HEK293T (cell line): ENCODE data around the gene CDK5RAP2.

Source experiments
- ARNT ChIP-seq: fragments of 450-650 bp; IDR thresholded peaks from 2 replicates; pipeline ENCODE4 v1.6.1; 2017; ENCODE audit warnings: mild to moderate bottlenecking
- BHLHE40 ChIP-seq: fragments of 450-650 bp; IDR thresholded peaks from 2 replicates; pipeline ENCODE4 v1.6.1; 2016; ENCODE audit warnings: mild to moderate bottlenecking, moderate library complexity, borderline replicate concordance
- FOXK2 ChIP-seq: fragments of 450-650 bp; IDR thresholded peaks from 2 replicates; pipeline ENCODE4 v1.6.1; 2016; ENCODE audit warnings: mild to moderate bottlenecking
- HDGF ChIP-seq: fragments of 450-650 bp; IDR thresholded peaks from 2 replicates; pipeline ENCODE4 v1.6.1; 2017; ENCODE audit warnings: antibody characterized with exemption, borderline replicate concordance
- L3MBTL2 ChIP-seq: fragments of 450-650 bp; conservative IDR thresholded peaks from 2 replicates; pipeline ENCODE4 v1.6.1; 2016; ENCODE audit warnings: mild to moderate bottlenecking
- LEF1 ChIP-seq: fragments of 450-650 bp; IDR thresholded peaks from 2 replicates; pipeline ENCODE4 v1.6.1; 2017; ENCODE audit warnings: mild to moderate bottlenecking, borderline replicate concordance
- NFRKB ChIP-seq: fragments of 450-650 bp; IDR thresholded peaks from 2 replicates; pipeline ENCODE4 v1.6.1; 2016; ENCODE audit warnings: mild to moderate bottlenecking, moderate library complexity
- SP1 ChIP-seq: fragments of 450-650 bp; IDR thresholded peaks from 2 replicates; pipeline ENCODE4 v1.6.1; 2017
- SUZ12 ChIP-seq: fragments of 450-650 bp; IDR thresholded peaks from 2 replicates; pipeline ENCODE4 v1.6.1; 2016; ENCODE audit warnings: mild to moderate bottlenecking
- ZNF384 ChIP-seq: fragments of 450-650 bp; IDR thresholded peaks from 2 replicates; pipeline ENCODE4 v1.6.1; 2016

DNA sequence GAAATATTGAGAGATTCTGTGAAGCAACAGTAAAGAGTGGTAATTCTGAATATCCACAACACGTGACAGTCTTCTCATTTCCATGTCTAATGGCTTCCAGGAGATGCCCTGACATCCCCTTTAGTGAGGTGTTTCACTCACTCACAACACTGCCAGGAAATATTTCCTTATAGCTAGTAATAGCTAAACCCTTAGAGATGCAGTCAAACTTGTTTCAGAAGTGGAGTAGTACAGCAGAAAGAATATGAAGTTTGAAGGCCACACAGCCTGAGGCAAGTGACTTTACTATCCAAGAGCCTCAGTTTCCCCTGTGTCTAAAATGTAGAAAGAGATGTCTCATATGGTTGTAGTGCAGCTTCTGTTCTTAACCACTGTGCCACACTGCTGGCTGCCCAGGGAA lies 139.2 kb downstream of the CDK5RAP2 start:
- TF ChIP-seq FOXK2, result no peak
- no peak for TF ChIP-seq SP1
- no peak for TF ChIP-seq ARNT
- TF ChIP-seq L3MBTL2, result no peak
- no peak for TF ChIP-seq SUZ12
- no peak for TF ChIP-seq NFRKB
- no peak for TF ChIP-seq HDGF
- no peak for TF ChIP-seq ZNF384
- no peak for TF ChIP-seq BHLHE40
- no peak for TF ChIP-seq LEF1
